ENCODE results near the gene PIP. TPM values are rescaled to one million over a fixed set of nuclear protein-coding genes. Genes with fewer than 3 reads are reported as not detected.
"Not testable (repeated sequence)": the region's sequence is repeated elsewhere in the genome, so short reads cannot be mapped to it uniquely, and the experiment has no call there.

Gene PIP
- polyA plus RNA-seq, 1 of the 3 experiments (the other 2 are of a cell fraction) = not detected

- Histone ChIP-seq H3K27me3 (ENCODE audit: insufficient read depth) (no peaks in the 10 kb centered on the region), H3K36me3 (replicated peaks in 1 of 2; ENCODE audit: control insufficient read depth in 1 of 2, insufficient read depth in 2 of 2, low read length in 1 of 2) (no peaks in the 10 kb centered on the region), H3K79me2 (ENCODE audit: insufficient read depth) (no peaks in the 10 kb centered on the region), H3K9me2 (0 out of 2 replicates have a peak, but pooled peaks cover 4% of the 10 kb centered on the region), H3K4me2 (no peak overlapping the region), H3K4me1 (ENCODE audit: control insufficient read depth in 1 of 2, insufficient read depth in 2 of 2, low read depth in 1 of 2, low read length in 1 of 2) (no peaks in the 10 kb centered on the region), H3K9me3 (peaks cover 10% of the 10 kb centered on the region), H4K20me1 (ENCODE audit: insufficient read depth) (no peaks in the 10 kb centered on the region), H3K9ac (no peak overlapping the region), H3K27ac (ENCODE audit: low read depth in 2 of 2, low read length in 1 of 2) (no peak overlapping the region), H2AFZ (ENCODE audit: low read depth) (no peak overlapping the region), H3K4me3 (ENCODE audit: low read depth in 2 of 2, low read length in 1 of 2) (no peak overlapping the region), H3F3A (replicated peaks; ENCODE audit: insufficient read depth) (no peaks in the 10 kb centered on the region)
- WGBS (ENCODE audit: low lambda C conversion rate) = 4% methylated on average over 2 of the region's 2 CpGs
- TF ChIP-seq GATA2 (CRISPR knock-in tag; IDR thresholded peaks at IDR 0.05) = no peak
- no peak for TF ChIP-seq ELF1 (IDR thresholded peaks at IDR 0.05)
- TF ChIP-seq RXRA (IDR thresholded peaks at IDR 0.05; ENCODE audit: borderline replicate concordance, low read depth) = no peak
- TF ChIP-seq GABPA (IDR thresholded peaks at IDR 0.05; ENCODE audit: low read depth) = no peak
- TF ChIP-seq SIN3A (IDR thresholded peaks at IDR 0.05; ENCODE audit: borderline replicate concordance, low read depth, low read length) = no peak
- no peak for TF ChIP-seq RFX5 (IDR thresholded peaks at IDR 0.05; ENCODE audit: low read length)
- no peak for TF ChIP-seq TAF1 (IDR thresholded peaks at IDR 0.05; ENCODE audit: borderline replicate concordance, low read depth, low read length)
- TF ChIP-seq FOSL2 (IDR thresholded peaks at IDR 0.05; ENCODE audit: borderline replicate concordance, low read depth) = no peak
- TF ChIP-seq MAX (IDR thresholded peaks at IDR 0.05; ENCODE audit: low read depth) = no peak
- no peak for TF ChIP-seq USF2 (IDR thresholded peaks at IDR 0.05; ENCODE audit: borderline replicate concordance, low read depth, low read length)
- TF ChIP-seq EZH2phosphoT487 (IDR thresholded peaks at IDR 0.05; ENCODE audit: borderline replicate concordance, low read depth) = no peak
- TF ChIP-seq RCOR1 (IDR thresholded peaks at IDR 0.05; ENCODE audit: low read length) = no peak
- TF ChIP-seq NFIC (IDR thresholded peaks at IDR 0.05; ENCODE audit: borderline replicate concordance) = no peak
- no peak for TF ChIP-seq PBX3 (IDR thresholded peaks at IDR 0.05)
- no peak for TF ChIP-seq NRF1 (IDR thresholded peaks at IDR 0.05; ENCODE audit: low read depth, low read length)
- DNase-seq = no peak
- ChIA-PET POLR2A (no interaction called here), CTCF (no interaction called here)
These were observed 35.7 kb upstream of the PIP start for GRCh38 chr7:143096146-143096545.

- H3K27ac ChIP-seq (ENCODE audit: low read depth in 2 of 2, low read length in 1 of 2); H3K4me1 ChIP-seq (ENCODE audit: control insufficient read depth in 1 of 2, insufficient read depth in 2 of 2, low read depth in 1 of 2, low read length in 1 of 2); H2AFZ ChIP-seq (ENCODE audit: low read depth); DNase-seq; H3F3A ChIP-seq (replicated peaks; ENCODE audit: insufficient read depth); H3K4me2 ChIP-seq; H3K27me3 ChIP-seq (ENCODE audit: insufficient read depth); H3K9ac ChIP-seq; H3K4me3 ChIP-seq (ENCODE audit: low read depth in 2 of 2, low read length in 1 of 2); POLR2A ChIA-PET; H3K79me2 ChIP-seq (ENCODE audit: insufficient read depth); H3K36me3 ChIP-seq (replicated peaks in 1 of 2; ENCODE audit: control insufficient read depth in 1 of 2, insufficient read depth in 2 of 2, low read length in 1 of 2); H4K20me1 ChIP-seq (ENCODE audit: insufficient read depth); H3K9me2 ChIP-seq: not testable (repeated sequence)
- peaks cover 10% of the 10 kb centered on the region for H3K9me3 ChIP-seq
- WGBS (ENCODE audit: low lambda C conversion rate) = 0% methylated on average over 1 of the region's 1 CpG
- CTCF ChIA-PET = interaction anchor here (0.8 kb wide), 1 partner anchor 115 kb away, joined by 3 read pairs; no protein-coding TSS in a partner anchor
These were observed 32.3 kb upstream of the PIP start for GRCh38 chr7:143099579-143099978.
